NCI-H345 (cell line): ENCODE data around the gene ATRNL1.
A peak's percentile ranks its signal among the peaks of the same experiment; 100 is the strongest.
"Not testable (repeated sequence)": the region's sequence is repeated elsewhere in the genome, so short reads cannot be mapped to it uniquely, and the experiment has no call there.

ENCODE experiments used
- DNase-seq: peaks from one replicate; lab custom pipeline; 2025; lab: John Stamatoyannopoulos, UW

ATRNL1 gene

DNA sequence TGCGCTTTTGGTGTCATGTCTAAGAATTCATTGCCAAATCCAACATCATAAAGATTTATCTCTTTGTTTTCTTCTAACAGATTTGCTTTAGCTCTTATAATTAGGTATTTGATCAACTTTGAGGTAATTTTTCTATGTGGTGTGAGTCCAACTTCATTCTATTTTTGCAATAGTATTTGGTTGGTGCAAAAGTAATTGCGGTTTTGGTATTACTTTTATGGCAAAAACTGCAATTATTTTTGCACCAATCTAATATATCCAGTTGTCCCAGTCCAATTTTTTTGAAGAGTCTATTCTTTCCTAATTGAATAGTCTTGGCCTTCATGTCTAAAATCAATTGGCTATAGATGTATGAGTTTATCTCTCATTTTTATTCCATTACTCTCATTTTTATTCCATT lies 535.5 kb downstream of the ATRNL1 start:
- DNase-seq, result no peak

DNA sequence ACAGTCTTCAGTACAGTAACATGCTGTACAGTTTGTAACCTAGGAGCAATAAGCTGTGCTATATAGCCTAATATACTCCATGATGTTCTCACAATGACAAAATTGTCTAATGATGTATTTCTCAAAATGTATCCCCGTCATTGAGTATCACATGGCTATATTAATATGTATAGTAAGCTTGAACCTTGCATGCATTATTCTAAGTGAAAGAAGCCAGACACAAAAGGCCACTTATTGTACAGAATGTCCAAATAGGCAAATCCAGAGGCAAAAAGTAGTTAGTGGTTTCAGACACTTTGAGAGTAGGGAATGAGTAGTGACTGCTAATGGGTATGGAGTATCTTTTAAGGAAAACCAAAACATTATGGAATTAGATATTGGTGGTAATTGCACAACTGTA lies 545.1 kb downstream of the ATRNL1 start:
- DNase-seq, result no peak

DNA sequence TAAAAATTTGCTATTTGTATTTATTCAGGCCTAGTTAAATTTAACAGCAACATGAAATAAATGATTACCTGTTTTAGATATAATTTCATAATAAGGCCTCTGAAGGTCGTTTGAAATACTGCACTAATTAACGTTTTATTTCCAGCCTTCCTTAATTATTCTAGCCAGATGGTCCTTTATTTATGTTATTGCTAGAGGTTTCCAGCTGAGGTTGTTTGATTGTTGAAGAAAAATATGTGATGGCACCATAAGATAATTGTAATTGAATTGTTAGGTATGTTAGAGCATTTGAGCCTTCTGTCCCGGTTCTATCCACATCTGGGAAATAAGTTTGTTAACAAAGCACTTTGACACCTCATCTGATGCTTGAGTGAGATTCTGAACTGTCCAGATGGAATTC lies 556.1 kb downstream of the ATRNL1 start:
- no peak for DNase-seq

DNA sequence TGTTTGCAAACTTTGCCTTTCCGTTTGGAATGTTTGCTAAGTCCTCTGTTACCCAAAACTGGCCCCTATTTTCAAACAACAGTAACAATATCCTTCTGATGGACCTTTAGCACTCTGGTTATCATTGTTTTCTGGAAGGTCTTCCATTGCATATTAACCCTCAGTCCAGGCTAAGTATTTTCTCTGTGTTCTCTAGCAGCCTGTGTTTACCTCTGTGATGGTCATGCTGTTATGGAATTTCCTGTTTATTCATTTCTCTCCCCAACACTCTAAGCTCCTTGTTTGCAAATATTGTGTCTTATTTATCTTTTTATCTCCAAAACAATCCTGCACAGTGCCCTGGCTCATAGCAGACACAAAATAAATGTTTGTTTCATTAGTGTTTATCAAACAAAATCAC lies 560.3 kb downstream of the ATRNL1 start:
- DNase-seq, result no peak

DNA sequence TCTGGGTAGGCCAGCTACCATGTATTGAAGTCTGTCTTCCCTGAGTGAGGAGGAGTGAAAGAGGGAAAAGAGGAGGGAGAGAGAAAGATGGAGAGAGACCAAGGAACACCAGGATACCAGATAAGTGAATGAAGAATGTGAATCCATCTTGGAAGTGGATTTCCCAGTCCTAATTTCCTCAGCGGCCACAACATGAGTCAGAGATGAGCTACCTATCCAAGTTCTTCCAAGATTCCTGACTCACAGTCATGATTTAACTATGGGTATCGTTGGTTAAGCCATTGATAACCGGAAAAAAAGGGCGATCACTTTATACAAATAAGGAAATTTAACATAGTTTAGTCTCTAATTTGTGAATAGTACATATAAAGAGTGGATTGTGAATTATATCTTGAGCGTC lies 561.8 kb downstream of the ATRNL1 start:
- DNase-seq, result no peak

DNA sequence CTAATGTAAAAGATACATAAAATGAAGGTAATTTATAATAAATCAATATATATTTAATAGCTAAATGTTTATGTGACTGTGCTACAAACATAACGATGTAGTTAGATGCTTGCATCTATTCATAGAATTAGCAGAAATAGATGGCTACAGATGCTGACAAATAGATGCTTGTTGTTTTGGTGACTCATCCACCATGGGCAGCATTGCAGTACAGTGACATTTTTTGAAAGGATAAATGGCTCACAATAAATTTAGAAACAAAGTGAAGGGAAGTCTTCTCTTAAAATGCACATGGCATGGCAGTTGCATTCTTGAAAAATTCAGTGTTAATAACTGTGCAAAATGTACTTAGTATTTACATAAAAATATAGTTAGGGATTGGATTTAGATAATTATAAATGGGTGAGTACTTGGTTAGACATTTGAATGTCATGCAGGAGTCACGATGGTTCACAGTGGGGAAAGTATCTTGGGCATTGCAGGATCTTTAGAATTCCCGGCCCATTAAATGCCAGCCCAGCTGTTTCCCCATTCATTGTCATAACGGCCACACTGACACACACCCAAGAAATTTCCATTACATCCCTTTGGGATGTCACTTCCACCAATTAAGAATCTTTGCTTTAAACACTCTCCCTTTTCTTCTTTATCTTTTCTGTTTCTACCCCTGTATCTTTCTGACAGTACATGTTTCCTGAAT lies 564.1 kb downstream of the ATRNL1 start:
- no peak for DNase-seq

DNA sequence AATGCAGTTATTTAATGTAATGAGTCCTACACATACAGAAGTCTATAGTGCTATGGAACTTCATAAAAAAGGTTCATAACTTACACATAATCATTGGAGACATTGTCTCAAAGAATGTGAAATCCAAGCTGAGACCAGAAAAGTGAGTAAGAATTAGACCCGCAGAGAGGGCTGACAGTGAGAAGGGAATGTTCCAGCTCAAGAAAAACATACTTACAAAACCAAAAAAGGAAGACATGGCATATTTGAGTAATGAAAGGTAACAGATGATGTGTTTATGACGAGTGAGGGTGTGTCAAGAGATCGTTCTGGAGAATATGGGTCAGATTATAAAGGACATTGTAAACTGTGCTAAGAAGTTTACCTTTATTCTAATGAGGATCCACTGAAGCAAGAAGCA lies 566.5 kb downstream of the ATRNL1 start:
- DNase-seq, result no peak

DNA sequence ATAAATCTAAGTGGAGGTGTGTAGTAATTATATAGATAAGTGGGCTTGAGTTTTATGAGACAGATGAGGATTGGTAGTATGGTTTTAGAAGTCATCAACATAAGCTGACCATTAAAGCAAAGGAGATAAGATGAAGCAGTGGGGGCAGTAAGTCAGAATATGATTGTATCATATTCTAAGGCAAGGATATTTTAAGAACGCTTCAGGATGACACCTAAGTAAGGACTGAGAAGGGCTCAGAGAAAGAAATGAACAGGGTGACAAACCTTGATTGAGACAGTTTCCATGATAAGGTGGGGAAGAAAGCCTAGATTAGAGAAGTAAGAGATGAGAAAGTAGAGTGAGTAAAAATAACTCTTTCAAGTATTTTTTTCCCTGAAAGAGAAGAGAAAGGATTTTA lies 567.2 kb downstream of the ATRNL1 start:
- DNase-seq, result no peak

DNA sequence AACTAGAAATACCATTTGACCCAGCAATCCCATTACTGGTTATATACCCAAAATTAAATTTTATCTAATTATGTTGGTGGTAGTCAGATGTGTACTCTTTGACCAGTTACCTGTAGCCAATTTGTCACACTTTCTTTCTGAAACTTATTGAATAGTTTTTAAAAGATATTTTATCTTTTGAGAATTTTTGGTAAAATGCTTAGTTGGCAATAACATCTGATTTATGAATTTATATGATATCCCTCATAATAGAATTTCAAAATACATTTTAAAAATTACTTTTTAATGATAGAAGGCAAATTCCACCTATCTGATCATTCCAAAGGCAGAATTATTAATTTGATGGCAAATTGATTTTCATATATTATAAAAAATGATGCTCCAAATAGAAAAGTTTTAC lies 569.3 kb downstream of the ATRNL1 start:
- DNase-seq, result no peak

DNA sequence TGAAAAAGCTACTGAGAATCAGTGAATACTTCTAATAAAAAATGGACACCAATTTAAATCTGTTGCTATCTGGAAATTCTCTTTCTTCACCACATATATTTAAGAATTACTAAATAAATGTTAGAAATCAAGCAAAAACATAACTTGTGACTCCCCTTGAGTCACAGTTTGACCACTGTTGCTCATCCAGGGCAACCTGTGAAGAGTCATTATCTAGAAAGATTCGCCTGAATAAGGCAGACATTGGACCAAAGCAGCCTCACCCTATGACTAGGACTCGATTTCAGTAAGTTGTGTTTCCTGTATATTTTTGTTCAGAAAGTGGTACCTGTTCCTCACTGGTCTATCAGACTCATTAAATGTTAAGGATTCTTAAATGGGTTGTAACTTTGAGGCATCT lies 572.4 kb downstream of the ATRNL1 start:
- DNase-seq, result no peak

DNA sequence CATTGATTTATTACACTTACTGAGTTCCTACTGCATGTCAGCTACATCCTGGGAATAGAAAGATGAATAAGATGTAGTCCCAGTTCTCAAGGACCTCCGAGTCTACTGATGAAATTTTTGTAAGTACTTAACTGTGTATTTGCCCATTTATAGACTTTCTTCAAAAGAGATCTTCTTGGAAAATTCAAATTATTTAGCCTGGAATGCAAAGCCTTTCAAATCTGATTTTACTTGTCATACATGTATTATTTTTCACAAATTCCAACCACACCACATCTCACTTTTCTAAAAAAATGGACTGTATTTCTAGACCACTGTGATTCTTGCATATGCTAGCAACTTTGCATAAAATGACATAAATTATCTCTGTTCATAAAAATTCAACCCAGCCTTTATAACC lies 581.3 kb downstream of the ATRNL1 start:
- no peak for DNase-seq

DNA sequence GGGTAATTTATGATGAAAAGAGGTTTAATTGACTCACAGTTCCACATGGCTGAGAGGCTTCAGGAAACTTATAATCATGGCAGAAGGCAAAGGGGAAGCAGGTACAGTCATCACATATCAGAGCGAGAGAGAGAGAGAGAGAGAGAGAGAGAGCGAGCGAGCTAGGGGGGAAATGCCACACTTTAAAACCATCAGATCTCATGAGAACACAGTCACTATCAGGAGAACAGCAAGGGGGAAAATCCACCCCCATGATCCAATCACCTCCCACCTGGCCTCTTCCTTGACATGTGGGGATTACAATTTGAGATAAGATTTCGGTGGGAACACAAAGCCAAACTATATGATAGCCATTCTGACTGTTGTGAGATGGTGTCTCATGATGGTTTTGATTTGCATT lies 603.6 kb downstream of the ATRNL1 start:
- no peak for DNase-seq

DNA sequence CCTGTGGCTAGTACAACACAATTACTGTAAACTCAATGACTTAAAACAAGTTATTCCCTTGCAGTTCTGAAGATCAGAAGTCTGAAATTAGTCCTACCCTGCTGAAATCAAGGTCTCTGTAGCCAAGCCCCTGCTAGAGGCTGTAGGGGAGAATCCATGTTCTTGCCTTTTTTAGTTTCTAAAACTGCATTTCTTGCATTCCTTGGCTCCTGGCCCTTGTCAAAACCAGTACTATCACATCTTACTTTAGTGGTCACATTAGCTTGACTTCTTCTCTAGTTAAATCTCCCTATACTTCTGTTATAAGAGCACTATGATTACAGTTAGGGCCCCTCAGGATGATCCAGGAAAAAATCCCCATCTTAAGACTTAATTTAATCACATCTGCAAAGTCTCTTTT lies 612.9 kb downstream of the ATRNL1 start:
- DNase-seq, result no peak

DNA sequence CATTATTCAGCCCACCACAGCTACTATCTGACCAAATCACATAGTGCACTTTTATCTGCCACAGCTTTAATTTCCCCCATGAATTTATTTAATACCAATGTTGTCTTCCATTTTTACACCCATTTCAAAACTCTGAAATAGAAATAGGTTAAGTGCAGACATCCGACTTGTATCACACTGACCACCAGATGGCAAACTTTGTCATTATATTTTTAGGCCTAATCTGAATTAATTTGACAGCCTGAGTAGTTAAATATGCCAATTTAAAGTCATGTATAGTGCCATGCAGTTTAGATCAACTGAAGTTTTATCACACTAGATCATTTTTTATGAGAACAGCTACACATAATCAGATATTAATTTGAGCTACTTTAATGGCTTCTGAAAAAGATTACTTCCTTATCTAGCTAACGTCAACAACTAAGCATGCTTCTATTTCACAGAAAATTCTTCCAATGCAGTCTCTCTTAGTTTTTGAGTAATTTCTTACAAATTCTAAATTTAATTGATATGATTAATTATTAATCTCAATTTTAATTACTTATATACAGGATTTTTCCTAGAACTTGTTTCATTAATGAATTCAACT lies 613.4 kb downstream of the ATRNL1 start:
- peak; percentile 12 for DNase-seq

DNA sequence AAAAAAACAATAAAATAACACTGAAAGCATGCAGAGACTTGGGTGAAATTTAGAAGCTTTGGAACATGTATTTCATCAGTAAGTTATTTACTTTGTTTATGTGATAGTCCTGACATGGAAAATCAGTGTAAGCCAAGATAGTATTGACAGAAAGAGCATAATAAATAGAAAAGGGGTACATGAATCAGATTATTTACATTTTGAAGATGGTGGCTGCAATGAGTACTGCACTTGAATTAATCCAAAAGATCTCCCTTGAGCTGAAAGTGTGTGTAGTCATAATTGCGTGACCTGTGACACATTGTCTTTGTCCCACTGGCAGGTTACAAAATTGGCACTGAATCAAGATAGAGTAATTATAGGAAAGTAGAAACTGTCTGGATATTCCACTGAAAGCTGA lies 617.0 kb downstream of the ATRNL1 start:
- peak; percentile 76 for DNase-seq

DNA sequence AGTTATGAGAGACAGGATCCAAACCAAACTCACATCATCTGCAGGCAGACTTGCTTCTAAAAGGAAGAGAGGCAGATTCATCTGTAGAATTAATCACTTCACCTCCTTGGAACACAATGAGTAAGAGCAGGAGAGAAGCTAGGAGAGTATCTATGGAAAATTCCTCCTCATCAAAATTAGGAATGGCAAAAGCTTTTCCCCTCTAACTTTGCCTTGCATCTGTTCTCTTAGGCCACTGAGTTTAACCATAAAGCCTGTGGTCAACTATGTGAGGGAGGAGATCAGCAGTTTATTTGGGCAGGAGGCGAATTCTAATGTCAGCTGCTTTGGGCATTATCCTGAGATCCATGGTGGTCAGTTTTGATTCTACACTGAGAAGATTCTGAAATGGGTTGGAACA lies 618.1 kb downstream of the ATRNL1 start:
- DNase-seq, result no peak

DNA sequence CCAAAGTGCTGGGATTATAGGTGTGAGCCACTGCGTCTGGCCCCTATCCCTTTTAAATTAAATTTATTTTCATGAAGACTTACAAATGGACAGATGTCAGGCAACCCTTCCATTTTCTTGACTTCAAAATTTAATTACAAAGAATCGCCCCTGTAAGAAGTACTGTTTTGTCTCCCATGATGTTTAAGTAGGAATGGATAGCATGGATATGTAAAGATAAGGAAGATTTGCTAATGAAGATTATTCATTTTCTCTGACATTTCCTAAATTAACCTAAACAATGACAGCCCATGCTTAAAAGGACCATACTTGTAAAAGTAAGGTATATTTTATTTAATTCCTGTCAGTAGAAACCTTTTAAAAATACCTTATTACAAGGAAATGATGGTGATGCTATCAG lies 627.0 kb downstream of the ATRNL1 start:
- DNase-seq, result no peak

DNA sequence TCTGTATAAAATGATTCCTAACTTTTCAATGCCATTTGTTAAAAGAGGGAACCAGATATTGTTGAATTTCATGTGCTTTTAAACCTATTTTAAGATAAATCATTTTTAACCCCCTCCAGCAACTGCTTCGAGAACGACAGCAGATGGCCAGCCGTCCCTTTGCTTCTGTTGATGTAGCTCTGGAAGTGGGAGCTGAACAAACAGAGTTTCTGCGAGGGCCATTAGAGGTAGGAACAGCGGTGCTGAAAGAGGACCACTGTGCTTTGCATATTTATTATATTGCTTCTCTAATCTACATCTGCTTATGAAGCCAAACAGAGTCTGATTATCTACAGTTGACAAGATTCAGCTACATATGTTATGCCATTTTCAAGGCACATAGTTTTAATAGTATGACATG lies 634.0 kb downstream of the ATRNL1 start:
- DNase-seq, result no peak

DNA sequence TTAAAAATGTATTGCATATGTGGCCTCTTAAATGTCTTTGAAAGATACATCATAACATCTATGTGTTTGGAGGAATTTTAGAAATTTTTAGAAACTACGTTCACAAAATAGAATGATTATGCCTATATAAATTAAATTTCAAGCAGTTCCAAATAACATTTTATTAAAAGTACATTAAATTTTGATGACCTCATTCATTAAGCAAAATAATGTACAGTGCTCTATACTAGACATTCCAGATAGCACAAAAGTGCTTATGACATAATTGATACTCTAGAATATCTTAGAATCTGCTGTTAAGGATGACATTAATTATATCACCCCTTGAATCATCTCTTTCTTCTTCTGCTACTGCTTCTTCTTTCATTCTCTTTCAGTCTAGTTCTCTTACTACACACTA lies 650.9 kb downstream of the ATRNL1 start:
- DNase-seq, result no peak

DNA sequence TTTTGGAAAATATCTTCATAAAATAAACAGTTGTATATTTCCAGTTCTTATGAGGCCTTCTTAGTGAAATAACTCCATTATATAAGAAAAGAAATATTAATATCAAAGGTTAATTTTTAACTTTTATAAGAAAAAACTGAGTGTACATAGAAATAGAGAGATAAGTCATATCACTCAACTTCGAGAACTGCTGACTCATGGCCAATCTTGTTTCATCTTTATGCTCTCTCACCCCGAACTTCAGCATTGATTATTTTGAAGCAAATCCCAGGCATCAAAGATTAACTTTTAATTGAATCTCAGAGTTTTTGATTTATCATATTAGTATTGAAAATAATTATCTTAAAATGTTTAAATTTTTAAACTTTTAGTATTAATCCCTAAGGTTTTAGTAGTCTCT lies 652.8 kb downstream of the ATRNL1 start:
- DNase-seq, result no peak

DNA sequence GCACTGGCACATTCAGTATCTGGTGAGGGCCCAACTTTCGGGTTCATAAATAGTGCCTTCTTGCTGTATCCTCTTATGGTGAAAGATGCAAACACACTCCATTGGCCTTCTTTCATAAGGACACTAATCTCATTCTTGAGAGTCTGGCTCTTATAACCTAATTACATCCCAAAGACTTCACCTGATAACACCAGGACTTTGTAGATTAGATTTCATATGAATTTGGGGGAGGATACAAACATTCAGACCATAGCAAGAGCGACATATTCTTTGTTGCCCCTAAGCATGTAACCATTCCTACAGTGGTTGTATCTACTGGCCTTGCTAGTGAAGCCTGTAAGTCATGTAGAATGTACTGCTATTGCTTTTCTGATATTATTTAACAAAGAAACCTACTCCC lies 654.6 kb downstream of the ATRNL1 start:
- no peak for DNase-seq

DNA sequence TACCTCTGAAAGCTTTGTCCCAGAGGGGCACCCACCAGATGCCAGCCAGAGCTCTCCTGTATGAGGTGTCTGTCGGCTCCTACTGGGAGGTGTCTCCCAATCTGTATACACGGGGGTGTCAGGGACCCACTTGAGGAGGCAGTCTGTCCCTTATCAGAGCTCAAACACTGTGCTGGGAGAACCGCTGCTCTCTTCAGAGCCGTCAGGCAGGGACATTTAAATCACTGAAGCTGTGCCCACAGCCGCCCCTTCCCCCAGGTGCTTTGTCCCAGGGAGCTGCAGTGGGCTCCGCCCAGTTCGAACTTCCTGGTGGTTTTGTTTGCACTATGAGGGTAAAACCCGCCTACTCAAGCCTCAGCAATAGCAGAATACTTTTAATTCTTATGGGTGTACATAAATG lies 665.3 kb downstream of the ATRNL1 start:
- not testable (repeated sequence) for DNase-seq

DNA sequence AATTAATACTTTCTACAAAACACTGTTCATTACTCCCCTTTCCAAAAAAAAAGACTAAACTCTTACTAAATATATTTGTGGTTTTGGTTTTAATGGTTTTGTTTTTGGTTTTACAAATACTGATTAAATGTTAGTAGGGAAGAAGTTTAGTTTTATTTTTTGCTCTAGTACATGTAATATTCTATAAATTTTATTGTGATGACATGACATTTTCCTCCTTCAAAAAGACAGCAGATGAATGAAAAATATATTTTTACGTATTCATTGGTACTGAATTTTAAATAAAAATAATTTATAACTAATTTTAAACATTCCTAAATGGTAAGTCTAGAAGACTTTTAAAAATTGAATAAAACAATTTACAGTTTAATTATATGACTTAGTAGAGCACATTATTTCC lies 667.0 kb downstream of the ATRNL1 start:
- no peak for DNase-seq

DNA sequence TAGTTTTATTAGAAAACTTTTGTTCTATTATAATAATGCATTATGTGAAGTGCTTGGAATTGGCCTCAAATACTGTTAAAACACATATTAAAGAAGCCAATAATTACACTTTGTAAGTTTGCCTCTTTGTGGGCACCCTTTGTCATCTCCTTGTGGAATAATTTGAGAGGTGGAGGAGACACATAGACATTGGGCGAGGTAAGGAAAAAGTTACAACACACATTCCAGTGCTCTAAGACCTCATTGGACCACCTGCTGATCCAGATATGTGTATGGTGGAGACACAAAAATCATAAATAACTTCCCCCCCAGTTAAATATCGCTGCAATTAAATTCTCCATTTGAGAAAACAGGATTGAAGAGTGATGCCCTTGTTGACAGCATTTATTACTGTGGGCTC lies 668.0 kb downstream of the ATRNL1 start:
- no peak for DNase-seq
